Endothelial cell of umbilical vein (primary cell): Measurements from ENCODE around the gene RAB3GAP1. TPM values are rescaled to one million over a fixed set of nuclear protein-coding genes. Genes with fewer than 3 reads are reported as not detected.

ENCODE experiments used
- BruUV-seq: library from RNA; stranded (reverse); fragments of 400-500 nt; replicated peaks from 2 replicates; lab custom pipeline; 2021; lab: Mats Ljungman, UMichigan
- CTCF ChIA-PET: fragments of 300-600, 350-600 bp; sonication (Branson Sonifier 250); formaldehyde crosslinking; loops from one replicate; lab custom pipeline; 2021; ENCODE audit warnings: antibody characterized with exemption, inconsistent platforms; lab: Charles Lee
- POLR2A ChIA-PET: fragments of 300-600, 350-600 bp; sonication (Branson Sonifier 250); formaldehyde crosslinking; loops from one replicate; lab custom pipeline; 2021; ENCODE audit warnings: antibody characterized with exemption, inconsistent platforms; lab: Charles Lee
- DNase-seq: peaks from one replicate; pipeline ENCODE4 v3.0.0-alpha.2; 2011; ENCODE audit warnings: low read depth, low spot score
- FAIRE-seq: peaks from 2 replicates; lab custom pipeline; 2011; peaks lifted over from hg19 to GRCh38; lab: Jason Lieb, UNC
- H2AFZ ChIP-seq: 2 replicates; pipeline ENCODE4 v1.6.0; 2012; ENCODE audit warnings: low read depth, low read length, control low read depth, inconsistent platforms
- H3K27ac ChIP-seq: 2 replicates; pipeline ENCODE4 v1.5.1; 2011; ENCODE audit warnings: low read depth, mild to moderate bottlenecking, control low read depth, low read length, moderate library complexity; ENCODE audit not compliant: insufficient read depth
- H3K27me3 ChIP-seq, 2 experiments: 2 replicates each; pipeline versions ENCODE4 v1.6.0 to v1.6.1; 2011; ENCODE audit warnings: low read length in 2 of 2, mixed read lengths in 1 of 2; ENCODE audit not compliant: control insufficient read depth in 2 of 2, insufficient read depth in 2 of 2
- H3K36me3 ChIP-seq, 2 experiments: 2 replicates in 1 of 2; 3 replicates in 1 of 2; pipeline ENCODE4 v1.5.1; 2011; ENCODE audit warnings: low read length in 2 of 2, mild to moderate bottlenecking in 1 of 2, moderate library complexity in 1 of 2; ENCODE audit not compliant: control insufficient read depth in 2 of 2, insufficient read depth in 2 of 2; ENCODE audit errors: extremely low read depth in 1 of 2
- H3K4me1 ChIP-seq: 3 replicates; pipeline ENCODE4 v1.5.1; 2011; ENCODE audit warnings: mild to moderate bottlenecking, low read length; ENCODE audit not compliant: control insufficient read depth, insufficient read depth; ENCODE audit errors: extremely low read depth
- H3K4me2 ChIP-seq: 2 replicates; pipeline ENCODE4 v1.6.1; 2011; ENCODE audit warnings: low read length, control low read depth, mixed read lengths; ENCODE audit not compliant: insufficient read depth
- H3K4me3 ChIP-seq, 3 experiments: fragments of 200-600 bp in 1 of 3; sonication (generic), shearing (Covaris generic) in 1 of 3; replicated peaks in 1 of 3; 2 replicates each; pipeline ENCODE4 v1.5.1; 2011 to 2016; ENCODE audit warnings: control low read depth in 3 of 3, low read length in 3 of 3, mild to moderate bottlenecking in 2 of 3, inconsistent platforms in 1 of 3, low read depth in 1 of 3, moderate library complexity in 1 of 3; ENCODE audit not compliant: insufficient read depth in 1 of 3
- H3K79me2 ChIP-seq: 2 replicates; pipeline ENCODE4 v1.6.0; 2012; ENCODE audit warnings: low read length, inconsistent platforms; ENCODE audit not compliant: control insufficient read depth, insufficient read depth
- H3K9ac ChIP-seq: replicated peaks from 2 replicates; pipeline ENCODE3; 2011; ENCODE audit warnings: low read length, control low read depth; ENCODE audit not compliant: insufficient read depth; ENCODE audit errors: extremely low read depth
- H3K9me1 ChIP-seq: replicated peaks from 3 replicates; pipeline ENCODE4 v1.6.0; 2011; ENCODE audit warnings: mild to moderate bottlenecking, low read length; ENCODE audit not compliant: control insufficient read depth, insufficient read depth; ENCODE audit errors: extremely low read depth
- H3K9me3 ChIP-seq: replicated peaks from 2 replicates; pipeline ENCODE4 v1.5.1; 2012; ENCODE audit warnings: low read length, inconsistent platforms; ENCODE audit not compliant: control insufficient read depth, insufficient read depth
- H4K20me1 ChIP-seq: replicated peaks from 2 replicates; pipeline ENCODE3; 2011; ENCODE audit warnings: mild to moderate bottlenecking, low read length; ENCODE audit not compliant: control insufficient read depth, insufficient read depth; ENCODE audit errors: extremely low read depth
- EZH2 ChIP-seq: IDR thresholded peaks from 2 replicates; pipeline ENCODE4 v1.6.1; 2012; ENCODE audit warnings: borderline replicate concordance, low read depth, mild to moderate bottlenecking, moderate library complexity, low read length, inconsistent platforms; ENCODE audit not compliant: severe bottlenecking
- FOS ChIP-seq: IDR thresholded peaks from 2 replicates; pipeline ENCODE4 v1.6.1; 2011; ENCODE audit warnings: mild to moderate bottlenecking, low read length, moderate library complexity, borderline replicate concordance; ENCODE audit not compliant: insufficient read depth
- GATA2 ChIP-seq: IDR thresholded peaks from 2 replicates; pipeline ENCODE4 v1.7.0; 2011; ENCODE audit warnings: low read depth, mild to moderate bottlenecking, moderate library complexity, mixed read lengths, low read length; ENCODE audit not compliant: insufficient read length, insufficient read depth
- JUN ChIP-seq: IDR thresholded peaks from 2 replicates; pipeline ENCODE4 v1.6.1; 2011; ENCODE audit warnings: borderline replicate concordance, low read depth; ENCODE audit not compliant: insufficient read length, insufficient read depth
- MYC ChIP-seq: IDR thresholded peaks from one replicate; pipeline ENCODE4 v1.6.1; 2011; ENCODE audit warnings: mild to moderate bottlenecking, low read depth, low read length
- POLR2A ChIP-seq: IDR thresholded peaks from 2 replicates; pipeline ENCODE4 v1.6.1; 2012; ENCODE audit warnings: low read depth, mild to moderate bottlenecking, control low read depth, low read length
- POLR2AphosphoS5 ChIP-seq: IDR thresholded peaks from 2 replicates; pipeline ENCODE4 v1.6.1; 2012; ENCODE audit warnings: low read depth, mild to moderate bottlenecking, control low read depth, low read length, moderate library complexity; ENCODE audit not compliant: insufficient read depth
- dilution Hi-C: fragments of 300-500 bp; cut with MboI; formaldehyde crosslinking; loops from one replicate; pipeline ENCODE4 v1.15.0; 2019; ENCODE audit warnings: low sequenced_read_pairs; ENCODE audit not compliant: extremely low pct_ligation_motif_present
- intact Hi-C: fragments of 100-400 bp; cut with micrococcal nuclease; formaldehyde crosslinking; loops from one replicate; pipeline ENCODE4 v1.10.0; 2022
- polyA plus RNA-seq, 4 experiments: library from polyadenylated mRNA; depleted of rRNA in 3 of 4; stranded (reverse) in 3 of 4; unstranded in 1 of 4; fragments of >200 nt; gene quantifications; 2 replicates each; pipeline versions ENCODE4 v1.2.1 to v1.2.3, GENCODE V29; 2011 to 2012; ENCODE audit warnings: missing spikeins in 1 of 4
- total RNA-seq: library from RNA; stranded (reverse); gene quantifications from 2 replicates; pipeline ENCODE4 v1.2.3, GENCODE V29; 2021
- TF ChIP-seq, protein P1 (sequence below): IDR thresholded peaks from 2 replicates; pipeline ENCODE4 v1.6.1; 2011; ENCODE audit not compliant: insufficient read depth, insufficient read length
- TF ChIP-seq, protein P2 (sequence below), 2 donors: IDR thresholded peaks; 1 replicate in 1 of 2; 2 replicates in 1 of 2; pipeline ENCODE4 v1.5.1; 2011; ENCODE audit warnings: low read length in 2 of 2, mild to moderate bottlenecking in 2 of 2, moderate library complexity in 2 of 2, control low read depth in 1 of 2, inconsistent platforms in 1 of 2, low read depth in 1 of 2; ENCODE audit not compliant: insufficient read depth in 1 of 2; ENCODE audit errors: extremely low read depth in 1 of 2

Gene RAB3GAP1
- total and polyA plus RNA-seq, 2 donors (not counting 3 experiments of a cell fraction or from before 2014, with no cell fraction given) = 14.9 to 39.5 TPM

DNA sequence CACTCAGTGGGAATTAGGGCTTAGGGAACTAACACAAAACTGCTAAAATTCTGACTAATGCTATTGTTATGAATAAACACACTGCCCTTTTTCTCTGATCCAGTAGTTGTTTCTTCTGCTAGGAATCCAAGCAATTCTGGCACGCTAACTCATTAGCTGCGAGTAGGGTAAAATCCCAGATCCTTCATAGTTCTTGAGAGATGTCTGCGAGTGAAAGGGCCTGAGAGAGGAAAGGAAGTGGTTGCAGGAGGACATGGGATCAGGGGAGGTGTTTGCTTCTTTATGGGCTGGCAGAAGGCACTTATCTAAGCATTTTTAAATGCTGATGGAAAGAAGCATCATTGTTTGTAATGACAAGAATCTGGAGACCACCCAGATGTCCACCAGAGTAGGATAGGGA lies 14.3 kb upstream of the RAB3GAP1 start:
- DNase-seq = no peak
- dilution Hi-C loops = no loop called here
- TF ChIP-seq EZH2 (no peak), POLR2A (no peak), POLR2AphosphoS5 (no peak), JUN (no peak), FOS (no peak), MYC (no peak), GATA2 (no peak)
- TF ChIP-seq, protein P1, sequence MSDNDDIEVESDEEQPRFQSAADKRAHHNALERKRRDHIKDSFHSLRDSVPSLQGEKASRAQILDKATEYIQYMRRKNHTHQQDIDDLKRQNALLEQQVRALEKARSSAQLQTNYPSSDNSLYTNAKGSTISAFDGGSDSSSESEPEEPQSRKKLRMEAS = no peak
- TF ChIP-seq, protein P2, sequence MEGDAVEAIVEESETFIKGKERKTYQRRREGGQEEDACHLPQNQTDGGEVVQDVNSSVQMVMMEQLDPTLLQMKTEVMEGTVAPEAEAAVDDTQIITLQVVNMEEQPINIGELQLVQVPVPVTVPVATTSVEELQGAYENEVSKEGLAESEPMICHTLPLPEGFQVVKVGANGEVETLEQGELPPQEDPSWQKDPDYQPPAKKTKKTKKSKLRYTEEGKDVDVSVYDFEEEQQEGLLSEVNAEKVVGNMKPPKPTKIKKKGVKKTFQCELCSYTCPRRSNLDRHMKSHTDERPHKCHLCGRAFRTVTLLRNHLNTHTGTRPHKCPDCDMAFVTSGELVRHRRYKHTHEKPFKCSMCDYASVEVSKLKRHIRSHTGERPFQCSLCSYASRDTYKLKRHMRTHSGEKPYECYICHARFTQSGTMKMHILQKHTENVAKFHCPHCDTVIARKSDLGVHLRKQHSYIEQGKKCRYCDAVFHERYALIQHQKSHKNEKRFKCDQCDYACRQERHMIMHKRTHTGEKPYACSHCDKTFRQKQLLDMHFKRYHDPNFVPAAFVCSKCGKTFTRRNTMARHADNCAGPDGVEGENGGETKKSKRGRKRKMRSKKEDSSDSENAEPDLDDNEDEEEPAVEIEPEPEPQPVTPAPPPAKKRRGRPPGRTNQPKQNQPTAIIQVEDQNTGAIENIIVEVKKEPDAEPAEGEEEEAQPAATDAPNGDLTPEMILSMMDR (IDR thresholded peaks at IDR 0.05; ENCODE audit: extremely low read depth in 1 of 2, insufficient read depth in 1 of 2, low read depth in 1 of 2, low read length in 2 of 2) = no peak

More for the DNA sequence above, 14.3 kb upstream of the RAB3GAP1 start:
- no peaks in the 10 kb centered on the region for H3K79me2 ChIP-seq
- H3K9me3 ChIP-seq = no peaks in the 10 kb centered on the region
- BruUV-seq = no TSS peak
- no peak overlapping the region for H2AFZ ChIP-seq
- no peak for FAIRE-seq
- H3K4me2 ChIP-seq = no peak overlapping the region
- H3K4me1 ChIP-seq = no peaks in the 10 kb centered on the region
- H3K4me3 ChIP-seq = no peak overlapping the region
- no peaks in the 10 kb centered on the region for H3K9me1 ChIP-seq
- intact Hi-C loops = no loop called here
- POLR2A ChIA-PET = no interaction called here
- CTCF ChIA-PET = interaction anchor here (0.9 to 1.2 kb wide), 2 partner anchors 10 to 33 kb away, joined by 3 read pairs; partner anchors contain the start of gene MAP3K19
- H3K27me3 ChIP-seq = peaks cover 0 to 12% of the 10 kb centered on the region in 2 experiments
- H3K9ac ChIP-seq = no peak overlapping the region
- H3K27ac ChIP-seq = no peak overlapping the region
- no peaks in the 10 kb centered on the region for H4K20me1 ChIP-seq
- no peaks in the 10 kb centered on the region for H3K36me3 ChIP-seq
